ENCODE results near the gene ZNF813. TPM values are rescaled to one million over a fixed set of nuclear protein-coding genes. Genes with fewer than 3 reads are reported as not detected.
"Not testable (repeated sequence)": the region's sequence is repeated elsewhere in the genome, so short reads cannot be mapped to it uniquely, and the experiment has no call there.

Gene ZNF813
- total RNA-seq, 1 donor from 2014 or later = 0.75 TPM

- ATAC-seq (ENCODE audit: poor library complexity); DNase-seq; intact Hi-C loops (cut with DNase I): not testable (repeated sequence)
These were observed 47.5 kb downstream of the ZNF813 start for GRCh38 chr19:53515047-53515446.

DNA sequence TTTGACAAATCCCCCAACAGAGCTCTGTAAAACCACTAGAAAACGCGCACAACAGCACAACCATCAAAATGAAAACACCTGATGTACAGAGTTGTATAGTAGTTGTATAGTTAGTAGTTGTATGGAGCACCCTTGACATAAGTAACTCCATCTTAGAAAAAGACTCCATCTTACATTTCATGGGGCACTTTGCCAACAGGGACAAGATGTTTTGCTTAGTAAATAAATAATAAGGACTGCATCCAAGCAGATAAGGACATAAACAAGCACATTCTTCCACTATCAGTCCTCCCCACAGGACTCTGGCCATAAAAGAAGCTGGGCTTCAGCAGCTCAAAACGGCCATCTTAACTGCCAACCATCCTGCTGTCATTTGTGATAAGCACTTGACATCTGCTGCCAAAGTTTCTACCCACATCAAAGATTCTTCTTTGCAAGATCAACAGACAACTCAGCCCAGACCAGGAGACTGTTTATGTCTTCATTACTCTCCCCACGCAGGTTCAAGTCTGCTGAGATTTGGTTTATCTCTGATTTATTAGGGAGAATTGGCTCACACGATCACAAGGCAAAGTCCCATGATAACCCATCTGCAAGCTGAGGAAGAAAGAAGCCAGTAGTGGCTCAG lies 49.7 kb downstream of the ZNF813 start:
- no peak for ATAC-seq (ENCODE audit: poor library complexity)
- intact Hi-C loops (cut with DNase I) = no loop called here
- no peak for DNase-seq

DNA sequence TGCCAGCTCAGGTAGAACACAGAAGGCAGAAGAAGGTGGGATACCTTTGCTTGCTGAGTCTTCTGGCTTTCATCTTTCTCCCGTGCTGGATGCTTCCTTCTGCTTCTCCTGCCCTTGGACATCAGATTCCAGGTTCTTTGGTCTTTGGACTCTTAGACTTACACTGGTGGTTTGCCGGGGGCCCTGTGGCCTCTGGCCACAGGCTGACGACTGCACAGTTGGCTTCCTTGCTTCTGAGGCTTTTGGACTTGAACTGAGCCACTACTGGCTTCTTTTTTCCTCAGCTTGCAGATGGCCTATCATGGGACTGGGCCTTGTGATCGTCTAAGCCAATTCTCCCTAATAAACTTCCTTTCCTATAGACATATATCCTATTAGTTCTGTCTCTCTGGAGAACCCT lies 50.6 kb downstream of the ZNF813 start:
- DNase-seq = no peak
- intact Hi-C loops (cut with DNase I) = no loop called here
- no peak for ATAC-seq (ENCODE audit: poor library complexity)

DNA sequence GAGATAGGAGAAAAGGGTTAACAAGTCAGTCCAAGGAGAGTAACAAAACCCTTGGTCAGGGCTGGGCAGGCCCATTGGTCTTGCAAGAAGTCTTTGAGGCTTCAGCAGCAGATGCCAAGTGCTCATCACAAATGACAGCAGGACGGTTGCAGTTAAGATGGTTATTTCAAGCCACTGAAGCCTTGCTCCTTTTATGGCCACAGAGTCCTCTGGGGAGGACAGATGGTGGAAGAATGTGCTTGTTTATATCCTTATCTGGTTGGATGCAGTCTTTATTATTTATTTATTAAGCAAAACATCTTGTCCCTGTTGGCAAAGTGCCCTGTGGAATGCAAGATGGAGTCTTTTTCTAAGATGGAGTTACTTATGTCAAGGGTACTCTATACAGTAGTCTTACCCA lies 51.2 kb downstream of the ZNF813 start:
- ATAC-seq (ENCODE audit: poor library complexity) (no peak), DNase-seq (no peak)
- intact Hi-C loops (cut with DNase I) = no loop called here

DNA sequence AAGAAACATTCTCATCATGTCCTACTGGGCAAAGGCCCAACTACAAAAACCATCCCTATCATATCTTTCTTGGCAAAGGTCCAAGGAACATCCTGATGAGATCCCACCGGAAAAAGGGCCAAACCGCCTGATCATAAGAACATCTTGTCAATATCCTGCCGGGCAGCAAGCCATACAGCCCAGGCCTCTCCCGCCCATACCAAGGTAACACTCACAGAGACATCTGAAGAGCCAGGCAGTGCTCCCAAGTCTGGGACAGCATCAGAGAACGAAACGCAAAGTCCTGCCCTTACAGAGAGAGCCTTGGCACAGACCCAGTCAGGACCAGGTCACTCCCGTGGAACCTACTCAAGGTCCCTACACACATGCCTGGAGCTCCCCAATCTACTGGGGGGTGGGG lies 51.9 kb downstream of the ZNF813 start:
- intact Hi-C loops (cut with DNase I) = no loop called here
- peak; percentile 45 for DNase-seq
- no peak for ATAC-seq (ENCODE audit: poor library complexity)

DNA sequence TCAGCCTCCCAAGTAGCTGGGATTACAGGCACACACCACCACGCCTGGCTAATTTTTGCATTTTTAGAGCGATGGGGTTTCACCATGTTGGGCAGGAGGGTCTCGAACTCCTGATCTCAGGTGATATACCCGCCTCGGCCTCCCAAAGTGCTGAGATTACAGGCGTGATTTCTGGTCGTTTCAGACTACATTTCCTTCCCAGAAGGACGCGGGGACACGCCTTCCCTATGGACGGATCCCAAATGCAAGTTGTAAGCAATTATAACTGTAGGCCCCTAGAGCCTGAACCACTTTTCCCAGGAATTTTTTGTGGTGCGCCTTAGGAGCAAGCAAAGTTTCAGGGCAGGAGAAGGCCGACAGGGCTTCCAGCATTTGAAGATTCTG lies 52.6 kb downstream of the ZNF813 start:
- no peak for DNase-seq
- ATAC-seq (ENCODE audit: poor library complexity) = no peak
- intact Hi-C loops (cut with DNase I) = no loop called here

DNA sequence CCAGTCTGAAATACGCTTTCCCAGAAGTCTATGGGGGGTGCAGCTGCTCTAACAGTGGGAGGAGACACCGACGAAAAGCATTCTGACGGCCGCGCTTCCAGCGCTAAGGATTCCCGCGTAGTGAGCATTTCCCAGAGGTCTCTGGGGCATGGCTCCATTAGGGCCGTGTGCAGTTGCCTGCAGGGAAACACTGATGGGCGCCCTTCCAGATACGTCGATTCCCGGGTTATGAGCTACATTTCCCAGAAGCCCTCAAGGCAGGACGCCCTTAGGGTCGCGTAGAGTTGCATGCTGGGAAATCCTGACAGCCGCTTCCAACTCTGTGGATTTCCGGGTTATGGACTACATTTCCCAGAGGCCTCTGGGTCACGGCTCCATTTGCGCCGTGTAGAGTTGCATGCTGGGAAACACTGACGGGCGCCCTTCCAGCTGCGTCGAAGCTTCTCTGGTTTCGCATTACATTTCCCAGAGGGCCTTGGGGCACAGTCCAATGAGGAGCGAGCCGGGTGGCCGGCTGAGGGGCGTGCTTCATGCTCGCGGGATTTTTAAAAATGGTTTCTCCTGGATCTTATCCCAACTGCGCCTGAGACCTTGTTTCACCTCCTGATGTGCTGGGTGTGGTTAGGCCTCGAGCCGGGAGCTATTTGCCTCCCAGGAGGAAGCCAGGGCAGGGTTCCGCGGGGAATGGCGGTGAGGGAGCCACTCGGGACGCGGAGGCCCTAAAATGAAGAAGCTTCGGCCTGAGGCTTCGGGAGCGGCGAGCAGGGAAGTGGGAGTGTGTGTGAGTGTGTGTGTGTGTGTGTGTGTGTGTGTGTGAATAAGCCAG lies 53.2 kb downstream of the ZNF813 start:
- intact Hi-C loops (cut with DNase I) = no loop called here
- ATAC-seq (ENCODE audit: poor library complexity) (peak; percentile 98), DNase-seq (peak; percentile 97)

DNA sequence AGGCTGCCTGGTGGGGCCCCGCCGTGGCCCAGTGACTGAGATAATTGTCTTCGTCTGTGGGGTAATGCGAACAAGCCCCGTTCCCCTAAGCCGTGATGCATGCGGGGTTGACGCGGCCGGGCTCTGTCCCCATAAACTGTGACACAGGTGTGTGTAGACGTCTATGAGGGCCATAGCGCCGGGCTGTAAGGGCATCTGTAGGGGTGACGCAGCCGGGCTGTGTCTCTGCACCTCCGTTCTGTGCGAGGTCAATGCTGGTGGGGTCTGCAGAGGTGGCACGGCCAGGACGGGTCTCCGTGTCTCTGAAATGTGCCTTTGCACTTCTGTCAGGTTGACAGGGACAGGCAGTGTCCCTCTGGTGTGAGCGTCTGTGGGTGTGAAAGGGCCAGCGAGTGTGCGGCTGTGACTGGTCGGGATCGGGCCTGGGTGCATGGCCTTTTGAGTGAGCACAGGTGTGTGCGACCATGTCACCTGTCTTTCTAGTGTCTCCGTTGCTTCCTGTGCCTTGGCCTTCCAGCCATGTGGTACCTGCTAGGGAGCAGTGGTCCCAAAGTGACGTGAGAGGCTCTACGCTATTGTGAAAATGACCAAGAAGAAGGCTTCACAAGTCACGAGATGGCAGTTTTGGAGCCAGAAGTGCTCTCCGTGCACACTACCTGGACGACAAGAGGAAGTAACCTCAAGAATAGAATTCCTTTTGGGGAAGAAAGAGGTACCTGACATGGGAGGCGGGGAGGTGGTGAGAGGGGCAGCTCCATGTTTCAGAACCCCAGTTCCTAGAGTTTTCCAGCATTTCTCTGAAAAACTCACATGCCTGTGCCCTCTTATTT lies 54.1 kb downstream of the ZNF813 start:
- DNase-seq (no peak), ATAC-seq (ENCODE audit: poor library complexity) (no peak)
- intact Hi-C loops (cut with DNase I) = no loop called here

- ATAC-seq (ENCODE audit: poor library complexity) (no peak), DNase-seq (no peak)
- intact Hi-C loops (cut with DNase I) = no loop called here
These were observed 58.4 kb downstream of the ZNF813 start for GRCh38 chr19:53525922-53526321.

DNA sequence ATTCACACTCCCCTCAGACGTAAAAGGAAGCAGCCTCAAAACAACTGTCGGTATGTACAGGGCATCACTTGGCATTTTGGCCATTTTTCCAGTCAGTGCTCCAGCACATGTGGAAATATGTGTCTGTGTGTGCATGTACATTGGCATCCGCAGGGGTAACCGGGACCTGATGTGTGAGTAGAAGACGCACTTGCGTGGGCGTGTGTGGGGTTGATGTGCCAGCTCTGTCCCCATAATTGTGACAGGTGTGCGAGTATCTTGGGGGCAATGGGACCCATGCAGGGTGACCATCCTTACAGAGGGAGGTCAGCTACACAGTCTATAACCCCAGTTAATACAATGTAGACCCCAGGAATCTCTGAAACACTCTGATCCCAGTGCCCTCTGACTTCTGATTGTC lies 63.1 kb downstream of the ZNF813 start:
- DNase-seq (no peak), ATAC-seq (ENCODE audit: poor library complexity) (no peak)
- intact Hi-C loops (cut with DNase I) = no loop called here

DNA sequence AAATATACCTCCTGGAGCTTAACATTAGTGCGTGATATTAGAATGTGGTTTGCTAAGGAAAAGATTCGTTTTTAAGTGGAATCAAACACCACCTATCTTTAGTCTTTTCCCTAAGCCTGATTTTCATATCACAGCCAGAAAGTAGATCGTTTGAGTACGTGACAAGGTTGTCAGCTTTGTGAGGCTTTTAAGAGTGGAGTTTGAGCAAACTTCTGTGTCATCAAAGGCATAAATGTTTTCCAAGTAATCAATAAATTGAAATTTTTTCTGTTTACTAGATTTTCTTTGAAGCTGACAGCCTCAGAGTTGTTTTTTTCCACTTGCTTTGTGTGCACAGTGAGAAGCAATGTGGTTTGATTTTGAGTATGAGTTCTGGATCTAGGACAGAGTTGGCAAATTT lies 63.9 kb downstream of the ZNF813 start:
- ATAC-seq (ENCODE audit: poor library complexity) (no peak), DNase-seq (no peak)
- intact Hi-C loops (cut with DNase I) = no loop called here

DNA sequence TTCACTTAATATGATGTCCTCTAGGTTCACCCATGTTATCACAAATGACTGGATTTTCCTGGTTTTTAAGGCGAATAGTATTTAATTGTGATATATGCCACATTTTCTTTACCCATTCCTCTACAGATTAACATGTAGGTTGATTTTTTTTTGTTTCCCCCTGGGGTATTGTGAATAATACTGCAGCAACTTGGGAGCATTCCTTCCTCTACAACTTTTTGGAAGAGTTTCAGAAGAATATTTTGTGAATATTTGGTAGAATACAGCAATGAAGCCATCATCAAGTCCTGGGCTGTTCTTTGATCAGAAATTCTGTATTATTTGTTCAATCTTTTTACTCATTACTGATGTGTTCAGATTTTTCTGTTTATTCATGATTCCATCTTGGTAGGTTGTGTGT lies 64.8 kb downstream of the ZNF813 start:
- DNase-seq = no peak
- intact Hi-C loops (cut with DNase I) = no loop called here
- no peak for ATAC-seq (ENCODE audit: poor library complexity)

- DNase-seq (no peak), ATAC-seq (ENCODE audit: poor library complexity) (no peak)
- intact Hi-C loops (cut with DNase I) = no loop called here
These were observed 68.7 kb downstream of the ZNF813 start for GRCh38 chr19:53536225-53536548.

GRCh38 chr19:53537121-53537520 lies 69.6 kb downstream of the ZNF813 start:
- intact Hi-C loops (cut with DNase I) = no loop called here
- DNase-seq = no peak
- peak; percentile 26 for ATAC-seq (ENCODE audit: poor library complexity)

DNA sequence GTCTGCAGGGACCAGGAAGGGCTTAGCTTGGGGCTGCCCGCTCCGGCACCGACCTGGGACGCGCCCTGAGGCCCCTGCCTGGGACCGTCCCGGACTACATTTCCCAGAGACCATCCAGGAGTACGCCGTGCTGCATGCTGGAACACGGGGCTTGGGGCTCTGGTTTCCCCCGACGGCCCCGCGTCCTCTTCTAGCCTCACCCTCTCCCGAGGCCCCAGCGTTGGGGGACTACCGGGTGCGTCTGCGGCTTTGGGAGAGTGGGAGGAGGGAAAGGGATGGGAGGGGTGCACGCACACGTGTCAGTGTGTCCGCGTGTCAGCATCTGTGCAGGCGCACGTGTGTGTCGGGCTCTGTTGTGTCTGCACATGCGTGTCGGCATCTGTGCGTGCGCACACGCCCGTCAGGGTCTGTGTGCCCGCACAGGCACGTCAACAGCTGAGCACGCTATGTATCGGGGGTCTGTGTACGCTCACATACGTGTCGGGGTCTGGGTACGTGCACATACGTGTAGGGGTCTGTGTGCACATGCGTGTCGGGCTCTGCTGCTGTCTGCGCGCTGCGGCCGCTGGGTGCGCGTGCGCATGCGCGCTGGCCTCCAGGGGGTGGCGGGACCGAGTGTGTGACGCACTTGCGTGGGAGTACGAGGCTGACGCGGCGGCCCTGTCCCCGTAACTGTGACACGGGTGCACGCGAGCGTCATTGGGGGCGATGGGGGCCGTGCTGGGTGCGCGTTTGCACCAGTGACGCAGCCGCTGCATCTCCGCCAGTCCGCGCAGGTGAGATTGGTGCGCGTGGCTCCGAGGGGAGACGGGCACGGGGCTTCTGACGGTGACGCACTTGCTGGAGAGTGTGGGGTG lies 70.2 kb downstream of the ZNF813 start, which contains the start of gene ZNF331:
ZNF331 (plus strand) TSS at position 625 of the 857 bp plus-strand sequence. CDS start 31,232 bp downstream, outside the sequence.
- intact Hi-C loops (cut with DNase I) = no loop called here
- DNase-seq = peak; percentile 90
- ATAC-seq (ENCODE audit: poor library complexity) = peak; percentile 97

- ATAC-seq (ENCODE audit: poor library complexity) = peak; percentile 13
- no peak for DNase-seq
These were observed 71.0 kb downstream of the ZNF813 start for GRCh38 chr19:53538378-53539109.

GRCh38 chr19:53540091-53540490 lies 72.6 kb downstream of the ZNF813 start:
- no peak for DNase-seq
- no peak for ATAC-seq (ENCODE audit: poor library complexity)
- intact Hi-C loops (cut with DNase I) = no loop called here

More at GRCh38 chr19:53538378-53539109, 71.0 kb downstream of the ZNF813 start:
- intact Hi-C loops (cut with DNase I) = no loop called here

DNA sequence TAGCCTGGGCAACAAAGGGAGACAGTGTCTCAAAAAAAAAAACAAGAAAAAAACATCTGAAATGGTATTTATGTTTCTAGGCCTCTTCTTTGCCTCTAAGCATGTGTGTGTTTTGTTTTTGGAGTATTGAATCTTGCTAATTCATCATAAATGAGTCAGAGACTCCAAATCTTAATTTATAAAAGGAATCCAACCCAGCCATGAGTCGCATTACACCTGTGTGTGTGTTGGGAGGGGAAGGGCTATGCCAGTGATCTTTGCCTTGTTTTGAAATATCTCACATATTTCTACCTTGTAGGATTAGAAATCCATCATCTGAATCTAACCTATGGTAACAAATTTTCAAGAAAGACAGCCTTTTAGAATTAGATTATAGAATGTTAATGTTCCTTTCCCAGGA lies 74.4 kb downstream of the ZNF813 start:
- ATAC-seq (ENCODE audit: poor library complexity) = no peak
- DNase-seq = no peak
- intact Hi-C loops (cut with DNase I) = no loop called here

Data from Right ventricle myocardium superior (tissue), 1 donor.